HCT116 (cell line): ENCODE results near the gene INSL3. TPM values are rescaled to one million over a fixed set of nuclear protein-coding genes. Genes with fewer than 3 reads are reported as not detected.

Source experiments
- ATAC-seq: fragments of 200-7000 bp; cut with Tn5 transposase; 2 replicates; pipeline ENCODE4 v1.9.1; 2020; ENCODE audit warnings: mild to moderate bottlenecking, moderate library complexity
- BruUV-seq: library from RNA; stranded (reverse); fragments of 400-500 nt; replicated peaks from 2 replicates; lab custom pipeline; 2021; lab: Mats Ljungman, UMichigan
- CTCF ChIA-PET: fragments of 300-600 bp; sonication (Branson Sonifier 250); formaldehyde crosslinking; loops from one replicate; lab custom pipeline; 2021; ENCODE audit warnings: antibody characterized with exemption; lab: Charles Lee
- POLR2A ChIA-PET: fragments of 300-600, 350-600 bp; sonication (Branson Sonifier 250); formaldehyde crosslinking; loops from one replicate; lab custom pipeline; 2021; ENCODE audit warnings: antibody characterized with exemption; lab: Charles Lee
- RAD21 ChIA-PET, 2 experiments: fragments of 300-600 bp; sonication (Branson Sonifier 250); formaldehyde crosslinking; loops; one replicate each; lab custom pipeline; 2023; ENCODE audit warnings: low total read pairs in 2 of 2; ENCODE audit not compliant: uncharacterized antibody in 2 of 2, unreplicated experiment in 2 of 2, low non-redundant PET in 1 of 2; lab: Charles Lee
- DNase-seq: peaks from one replicate; pipeline ENCODE4 v3.0.0-alpha.2; 2010; ENCODE audit warnings: low read depth, low spot score
- H2AFZ ChIP-seq: fragments of 200-600 bp; shearing (Covaris generic), sonication (generic); 2 replicates; pipeline ENCODE4 v1.6.1; 2017; ENCODE audit warnings: low read depth, mixed run types, mixed read lengths, antibody characterized with exemption, low read length; ENCODE audit not compliant: poor library complexity, severe bottlenecking
- H3K27ac ChIP-seq: 2 replicates; pipeline ENCODE4 v1.5.1; 2012; ENCODE audit warnings: low read depth, low read length
- H3K27me3 ChIP-seq: fragments of 200-600 bp; sonication (generic); 2 replicates; pipeline ENCODE4 v1.6.1; 2016; ENCODE audit warnings: mixed run types, low read length, mixed read lengths; ENCODE audit not compliant: insufficient read depth
- H3K36me3 ChIP-seq, 2 experiments: fragments of 200-500 bp in 1 of 2; fragments of 200-600 bp in 1 of 2; sonication (Bioruptor generic) in 1 of 2; sonication (generic) in 1 of 2; 2 replicates each; pipeline versions ENCODE4 v1.5.1 to v1.6.1; 2014 to 2016; ENCODE audit warnings: low read length in 2 of 2, inconsistent platforms in 1 of 2, mixed read lengths in 1 of 2, mixed run types in 1 of 2; ENCODE audit not compliant: insufficient read depth in 2 of 2, control insufficient read depth in 1 of 2
- H3K4me1 ChIP-seq, 2 experiments: fragments of 200-600 bp in 1 of 2; sonication (generic) in 1 of 2; 2 replicates each; pipeline versions ENCODE4 v1.5.1 to v1.6.1; 2012 to 2017; ENCODE audit warnings: low read length in 2 of 2, inconsistent platforms in 1 of 2, mild to moderate bottlenecking in 1 of 2, mixed read lengths in 1 of 2, mixed run types in 1 of 2, moderate library complexity in 1 of 2; ENCODE audit not compliant: insufficient read depth in 2 of 2, control insufficient read depth in 1 of 2
- H3K4me2 ChIP-seq: fragments of 200-600 bp; sonication (generic); 2 replicates; pipeline ENCODE4 v1.6.1; 2017; ENCODE audit warnings: mixed run types, low read length, mixed read lengths
- H3K4me3 ChIP-seq, 2 experiments: fragments of 200-600 bp in 1 of 2; sonication (generic) in 1 of 2; replicated peaks in 1 of 2; 2 replicates each; pipeline ENCODE4 v1.5.1; 2011 to 2016; ENCODE audit warnings: low read length in 2 of 2, control low read depth in 1 of 2, low read depth in 1 of 2, mild to moderate bottlenecking in 1 of 2, mixed read lengths in 1 of 2, mixed run types in 1 of 2
- H3K79me2 ChIP-seq: fragments of 200-600 bp; sonication (generic); 2 replicates; pipeline ENCODE4 v1.6.1; 2017; ENCODE audit warnings: mild to moderate bottlenecking, mixed run types, low read length, moderate library complexity, mixed read lengths; ENCODE audit not compliant: insufficient read depth
- H3K9ac ChIP-seq: fragments of 200-600 bp; sonication (generic); 2 replicates; pipeline ENCODE4 v1.6.1; 2016; ENCODE audit warnings: low read length, mixed read lengths
- H3K9me2 ChIP-seq: fragments of 200-600 bp; sonication (generic), shearing (Covaris generic); 2 replicates; pipeline ENCODE4 v1.6.1; 2017; ENCODE audit warnings: mixed run types, mild to moderate bottlenecking, moderate library complexity; ENCODE audit not compliant: insufficient read depth
- H3K9me3 ChIP-seq, 2 experiments: fragments of 200-500 bp in 1 of 2; fragments of 200-600 bp in 1 of 2; sonication (Bioruptor generic) in 1 of 2; sonication (generic) in 1 of 2; 2 replicates each; pipeline ENCODE4 v1.6.1; 2014 to 2017; ENCODE audit warnings: low read length in 2 of 2, mixed read lengths in 2 of 2, inconsistent platforms in 1 of 2, low read depth in 1 of 2, mild to moderate bottlenecking in 1 of 2, mixed run types in 1 of 2, moderate library complexity in 1 of 2; ENCODE audit not compliant: control insufficient read depth in 1 of 2, insufficient read depth in 1 of 2
- H4K20me1 ChIP-seq: fragments of 200-600 bp; sonication (generic), shearing (Covaris generic); 2 replicates; pipeline ENCODE4 v1.6.1; 2017; ENCODE audit warnings: mixed run types, mild to moderate bottlenecking, moderate library complexity; ENCODE audit not compliant: insufficient read depth
- CBX3 ChIP-seq: IDR thresholded peaks from 2 replicates; pipeline ENCODE4 v1.6.1; 2012; ENCODE audit warnings: low read depth
- CEBPB ChIP-seq: IDR thresholded peaks from 2 replicates; pipeline ENCODE4 v1.6.1; 2012; ENCODE audit warnings: low read depth
- EGR1 ChIP-seq: IDR thresholded peaks from 2 replicates; pipeline ENCODE4 v1.6.1; 2012; ENCODE audit warnings: low read depth
- EZH2phosphoT487 ChIP-seq: fragments of 200-600 bp; IDR thresholded peaks from 2 replicates; pipeline ENCODE4 v1.6.1; 2018; ENCODE audit warnings: antibody characterized with exemption, borderline replicate concordance
- FOSL1 ChIP-seq: IDR thresholded peaks from 2 replicates; pipeline ENCODE4 v1.6.1; 2012; ENCODE audit warnings: low read depth
- SIN3A ChIP-seq: IDR thresholded peaks from 2 replicates; pipeline ENCODE4 v1.6.1; 2012; ENCODE audit warnings: low read depth
- SP1 ChIP-seq: IDR thresholded peaks from 2 replicates; pipeline ENCODE4 v1.6.1; 2012; ENCODE audit warnings: low read depth
- SRF ChIP-seq: IDR thresholded peaks from 2 replicates; pipeline ENCODE4 v1.6.1; 2012; ENCODE audit warnings: low read depth
- TCF7L2 ChIP-seq: IDR thresholded peaks from 2 replicates; pipeline ENCODE4 v1.7.0; 2011; ENCODE audit warnings: borderline replicate concordance, inconsistent platforms; ENCODE audit not compliant: insufficient read depth, insufficient read length; ENCODE audit errors: extremely low read depth
- YY1 ChIP-seq: IDR thresholded peaks from 2 replicates; pipeline ENCODE4 v1.6.1; 2011; ENCODE audit warnings: low read length, low read depth, moderate library complexity, mild to moderate bottlenecking; ENCODE audit not compliant: insufficient replicate concordance; ENCODE audit errors: extremely low read depth
- ZFX ChIP-seq: fragments of 450-650 bp; IDR thresholded peaks from 2 replicates; pipeline ENCODE4 v1.6.1; 2017
- ZNF274 ChIP-seq: fragments of 200-500 bp; sonication (Bioruptor generic); IDR thresholded peaks from 2 replicates; pipeline ENCODE4 v1.6.1; 2014; ENCODE audit warnings: mild to moderate bottlenecking, low read depth, low read length, inconsistent platforms
- intact Hi-C: fragments of 100-400 bp; cut with micrococcal nuclease; formaldehyde crosslinking; loops from 2 replicates; pipeline ENCODE4 v1.10.0; 2022
- total RNA-seq: library from RNA; stranded (reverse); gene quantifications from one replicate; pipeline ENCODE4 v1.2.1, GENCODE V29; 2021; ENCODE audit not compliant: unreplicated experiment
- TF ChIP-seq, protein P1 (sequence below), 3 experiments: fragments of 200-600 bp in 1 of 3; sonication (generic) in 1 of 3; IDR thresholded peaks in 2 of 3; conservative IDR thresholded peaks in 1 of 3; 2 replicates each; pipeline ENCODE4 v1.5.1; 2012 to 2017; ENCODE audit warnings: low read depth in 2 of 3, low read length in 2 of 3, antibody characterized with exemption in 1 of 3, borderline replicate concordance in 1 of 3, control low read depth in 1 of 3, mild to moderate bottlenecking in 1 of 3, mixed read lengths in 1 of 3, mixed run types in 1 of 3, moderate library complexity in 1 of 3; ENCODE audit not compliant: insufficient read depth in 1 of 3
- TF ChIP-seq, protein P2 (sequence below): IDR thresholded peaks from 2 replicates; pipeline ENCODE4 v1.6.1; 2012

The INSL3 gene
- total RNA-seq, 1 experiment from 2014 or later = 0.96 TPM

DNA sequence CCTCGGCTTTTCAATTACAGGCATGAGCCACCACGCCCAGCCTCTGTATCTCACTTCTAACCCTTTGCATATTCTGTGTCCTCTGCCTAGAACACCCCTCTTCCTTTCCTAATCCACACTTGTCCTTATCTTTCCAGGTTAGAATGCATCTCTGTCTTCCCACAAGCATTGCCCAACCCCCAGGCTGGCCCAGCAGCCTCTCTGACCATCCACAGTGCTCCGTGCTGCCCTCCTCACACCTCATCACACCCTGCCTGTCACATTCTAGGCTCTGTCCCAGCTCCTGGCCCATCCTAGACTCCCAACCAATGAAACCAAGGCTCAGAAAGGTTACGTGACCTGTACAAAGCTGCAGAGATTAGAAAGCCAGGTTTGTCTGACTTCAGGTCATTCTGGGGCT lies 15.2 kb upstream of the INSL3 start:
- no peaks in the 10 kb centered on the region for H3K27me3 ChIP-seq
- H4K20me1 ChIP-seq = no peaks in the 10 kb centered on the region
- RAD21 ChIA-PET = no interaction called here
- peaks cover 11 to 27% of the 10 kb centered on the region in 2 experiments; a peak in 3 of 4 replicates for H3K4me1 ChIP-seq
- no peak overlapping the region for H3K4me3 ChIP-seq
- DNase-seq (no peak), ATAC-seq (no peak)
- no peaks in the 10 kb centered on the region for H3K9me3 ChIP-seq
- no peak overlapping the region for H3K4me2 ChIP-seq
- TF ChIP-seq, protein P1, sequence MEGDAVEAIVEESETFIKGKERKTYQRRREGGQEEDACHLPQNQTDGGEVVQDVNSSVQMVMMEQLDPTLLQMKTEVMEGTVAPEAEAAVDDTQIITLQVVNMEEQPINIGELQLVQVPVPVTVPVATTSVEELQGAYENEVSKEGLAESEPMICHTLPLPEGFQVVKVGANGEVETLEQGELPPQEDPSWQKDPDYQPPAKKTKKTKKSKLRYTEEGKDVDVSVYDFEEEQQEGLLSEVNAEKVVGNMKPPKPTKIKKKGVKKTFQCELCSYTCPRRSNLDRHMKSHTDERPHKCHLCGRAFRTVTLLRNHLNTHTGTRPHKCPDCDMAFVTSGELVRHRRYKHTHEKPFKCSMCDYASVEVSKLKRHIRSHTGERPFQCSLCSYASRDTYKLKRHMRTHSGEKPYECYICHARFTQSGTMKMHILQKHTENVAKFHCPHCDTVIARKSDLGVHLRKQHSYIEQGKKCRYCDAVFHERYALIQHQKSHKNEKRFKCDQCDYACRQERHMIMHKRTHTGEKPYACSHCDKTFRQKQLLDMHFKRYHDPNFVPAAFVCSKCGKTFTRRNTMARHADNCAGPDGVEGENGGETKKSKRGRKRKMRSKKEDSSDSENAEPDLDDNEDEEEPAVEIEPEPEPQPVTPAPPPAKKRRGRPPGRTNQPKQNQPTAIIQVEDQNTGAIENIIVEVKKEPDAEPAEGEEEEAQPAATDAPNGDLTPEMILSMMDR (IDR thresholded peaks at IDR 0.05 in 2 of 3, conservative IDR thresholded peaks at IDR 0.05 in 1 of 3; ENCODE audit: borderline replicate concordance in 1 of 3, insufficient read depth in 1 of 3, low read depth in 2 of 3, low read length in 2 of 3) = no peak
- TF ChIP-seq YY1 = no peak
- TF ChIP-seq CBX3 = no peak
- TF ChIP-seq, protein P2, sequence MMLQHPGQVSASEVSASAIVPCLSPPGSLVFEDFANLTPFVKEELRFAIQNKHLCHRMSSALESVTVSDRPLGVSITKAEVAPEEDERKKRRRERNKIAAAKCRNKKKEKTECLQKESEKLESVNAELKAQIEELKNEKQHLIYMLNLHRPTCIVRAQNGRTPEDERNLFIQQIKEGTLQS = no peak
- TF ChIP-seq, all 23 proteins: peak for 0
- CTCF ChIA-PET = no interaction called here
- H3K36me3 ChIP-seq = no peaks in the 10 kb centered on the region
- H2AFZ ChIP-seq = no peak overlapping the region
- POLR2A ChIA-PET = no interaction called here
- H3K79me2 ChIP-seq = no peaks in the 10 kb centered on the region
- no peaks in the 10 kb centered on the region for H3K9me2 ChIP-seq
- no peak overlapping the region for H3K27ac ChIP-seq
- H3K9ac ChIP-seq = no peak overlapping the region
- no TSS peak for BruUV-seq
- intact Hi-C loops = no loop called here

DNA sequence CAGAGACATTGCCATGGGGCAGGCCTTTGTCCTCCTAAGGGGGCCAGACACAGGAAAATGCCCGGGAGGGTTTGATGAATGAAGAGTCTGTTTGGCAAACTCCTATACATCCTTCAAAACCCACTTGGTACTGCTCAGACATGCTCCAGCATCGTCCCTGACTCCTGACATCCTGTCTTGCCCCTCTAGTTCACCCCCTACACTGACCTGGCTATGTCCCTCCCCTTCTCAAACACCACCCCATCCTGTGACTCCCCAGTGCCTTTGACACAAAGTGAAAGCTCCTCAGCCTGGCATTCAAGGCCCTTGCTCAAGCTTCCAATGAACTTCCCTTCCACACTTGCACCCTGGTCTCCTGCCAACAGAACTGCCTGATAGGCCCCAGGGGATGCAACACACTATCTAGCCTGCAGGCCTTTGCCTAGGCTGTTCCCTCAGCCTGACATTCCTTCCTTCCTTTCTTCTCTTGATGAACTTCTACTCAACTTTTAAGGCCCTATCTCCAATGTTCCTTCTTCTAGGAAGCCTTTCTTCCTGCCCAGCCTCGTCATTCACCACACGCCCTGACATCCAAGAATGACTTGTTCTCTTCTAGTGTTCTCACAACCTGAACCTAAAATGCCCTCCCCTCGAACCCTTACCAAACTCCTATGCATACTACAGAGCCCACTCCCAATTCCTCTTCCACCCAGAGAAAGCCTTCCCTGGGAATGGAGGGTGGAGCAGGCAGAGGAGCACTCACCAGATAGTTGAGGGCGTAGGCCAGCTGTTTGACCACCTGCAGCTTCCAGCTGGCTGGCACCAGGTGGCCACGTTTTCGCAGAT lies 14.1 kb upstream of the INSL3 start:
- no peak overlapping the region for H3K4me3 ChIP-seq
- H3K4me1 ChIP-seq = peaks cover 8 to 25% of the 10 kb centered on the region in 2 experiments
- no peak for ATAC-seq
- no TSS peak for BruUV-seq
- POLR2A ChIA-PET = no interaction called here
- H3K9me2 ChIP-seq = no peaks in the 10 kb centered on the region
- no peak overlapping the region for H3K9ac ChIP-seq
- no peak for DNase-seq
- RAD21 ChIA-PET = no interaction called here
- no peaks in the 10 kb centered on the region for H4K20me1 ChIP-seq
- CTCF ChIA-PET = no interaction called here
- no peaks in the 10 kb centered on the region for H3K36me3 ChIP-seq
- H3K27ac ChIP-seq = no peak overlapping the region
- intact Hi-C loops = no loop called here
- TF ChIP-seq CEBPB (no peak), CBX3 (no peak), SP1 (no peak), ZNF274 (no peak), SIN3A (no peak), TCF7L2 (no peak), EGR1 (no peak), EZH2phosphoT487 (no peak), ZFX (no peak), FOSL1 (no peak), SRF (no peak)
- TF ChIP-seq, protein P1 (IDR thresholded peaks at IDR 0.05 in 2 of 3, conservative IDR thresholded peaks at IDR 0.05 in 1 of 3; ENCODE audit: borderline replicate concordance in 1 of 3, insufficient read depth in 1 of 3, low read depth in 2 of 3, low read length in 2 of 3) = no peak
- H3K79me2 ChIP-seq = no peaks in the 10 kb centered on the region
- no peaks in the 10 kb centered on the region for H3K27me3 ChIP-seq
- no peak overlapping the region for H2AFZ ChIP-seq
- H3K9me3 ChIP-seq = no peaks in the 10 kb centered on the region
- H3K4me2 ChIP-seq = no peak overlapping the region
